K562 (cell line): ENCODE measurements around the gene STK25. TPM values are rescaled to one million over a fixed set of nuclear protein-coding genes. Genes with fewer than 3 reads are reported as not detected.

Experiments used
- ATAC-seq: fragments of 200-7000 bp; cut with Tn5 transposase; 3 replicates; pipeline ENCODE4 v1.9.1; 2020; ENCODE audit warnings: moderate library complexity
- BruUV-seq: library from RNA; stranded (reverse); fragments of 400-500 nt; replicated peaks from 2 replicates; lab custom pipeline; 2021; lab: Mats Ljungman, UMichigan
- CTCF ChIA-PET: fragments of 300-600 bp; formaldehyde crosslinking; extraction: SDS; loops from one replicate; lab custom pipeline; 2021; ENCODE audit warnings: low intra/inter-chr PET ratio; lab: Yijun Ruan, JAX
- POLR2A ChIA-PET: fragments of 300-600, 350-650 bp; sonication (Branson Sonifier 250); formaldehyde crosslinking; extraction: SDS; loops from one replicate; lab custom pipeline; 2021; ENCODE audit warnings: antibody characterized with exemption, inconsistent platforms; lab: Yijun Ruan, JAX
- DNase-seq, 4 experiments: peaks; one replicate each; pipeline versions ENCODE4 v3.0.0 to v3.0.0-alpha.2; 2011 to 2018; ENCODE audit warnings: low spot score in 3 of 4, mixed read lengths in 3 of 4; ENCODE audit errors: extremely low read depth in 1 of 4
- FAIRE-seq: peaks from 2 replicates; lab custom pipeline; 2011; peaks lifted over from hg19 to GRCh38; lab: Jason Lieb, UNC
- H2AFZ ChIP-seq: 2 replicates; pipeline ENCODE4 v1.6.0; 2011; ENCODE audit warnings: low read depth, low read length, control low read depth, inconsistent platforms
- H3K27ac ChIP-seq: fragments of 200-600 bp; 3 replicates; pipeline ENCODE4 v1.8.0; 2011; ENCODE audit warnings: low read depth, mild to moderate bottlenecking, control low read depth, inconsistent platforms, low read length, moderate library complexity, mixed read lengths; ENCODE audit errors: extremely low read depth
- H3K27me3 ChIP-seq, 2 experiments: fragments of 300-600 bp in 1 of 2; 2 replicates in 1 of 2; 3 replicates in 1 of 2; pipeline versions ENCODE4 v1.6.0 to v1.8.0; 2011; ENCODE audit warnings: inconsistent platforms in 2 of 2, low read length in 2 of 2, mild to moderate bottlenecking in 1 of 2, mixed read lengths in 1 of 2, moderate library complexity in 1 of 2; ENCODE audit not compliant: control insufficient read depth in 2 of 2, insufficient read depth in 2 of 2
- H3K36me3 ChIP-seq: fragments of 300-600 bp; 3 replicates; pipeline ENCODE4 v1.8.0; 2011; ENCODE audit warnings: mild to moderate bottlenecking, low read length, inconsistent platforms; ENCODE audit not compliant: control insufficient read depth, insufficient read depth
- H3K4me1 ChIP-seq, 2 experiments: fragments of 200-600 bp in 1 of 2; replicated peaks in 1 of 2; 2 replicates in 1 of 2; 3 replicates in 1 of 2; pipeline versions ENCODE4 v1.5.1 to v1.8.0; 2011; ENCODE audit warnings: inconsistent platforms in 2 of 2, low read length in 2 of 2, mild to moderate bottlenecking in 1 of 2, mixed read lengths in 1 of 2, moderate library complexity in 1 of 2; ENCODE audit not compliant: control insufficient read depth in 2 of 2, insufficient read depth in 2 of 2
- H3K4me2 ChIP-seq: 2 replicates; pipeline ENCODE4 v1.6.1; 2011; ENCODE audit warnings: low read length, control low read depth, inconsistent platforms, mixed read lengths; ENCODE audit not compliant: insufficient read depth
- H3K4me3 ChIP-seq: fragments of 200-600 bp; sonication (generic), shearing (Covaris generic); 2 replicates; pipeline ENCODE4 v1.5.1; 2016; ENCODE audit warnings: control low read depth, inconsistent platforms
- H3K79me2 ChIP-seq: fragments of 200-600 bp; 3 replicates; pipeline ENCODE4 v1.8.0; 2011; ENCODE audit warnings: low read length, inconsistent platforms; ENCODE audit not compliant: control insufficient read depth, insufficient read depth
- H3K9ac ChIP-seq, 2 experiments: 2 replicates each; pipeline versions ENCODE4 v1.6.0 to v1.6.1; 2011; ENCODE audit warnings: low read depth in 2 of 2, low read length in 2 of 2, control low read depth in 1 of 2, inconsistent platforms in 1 of 2, mild to moderate bottlenecking in 1 of 2, mixed read lengths in 1 of 2; ENCODE audit not compliant: insufficient read depth in 1 of 2
- H3K9me1 ChIP-seq: one replicate; pipeline ENCODE4 v1.6.0; 2011; ENCODE audit warnings: inconsistent platforms, mild to moderate bottlenecking, low read length, moderate library complexity; ENCODE audit not compliant: control insufficient read depth, insufficient read depth
- H3K9me3 ChIP-seq: replicated peaks from 2 replicates; pipeline ENCODE4 v1.5.1; 2011; ENCODE audit warnings: low read depth, low read length, inconsistent platforms; ENCODE audit not compliant: control insufficient read depth, insufficient read depth
- H4K20me1 ChIP-seq: replicated peaks from 2 replicates; pipeline ENCODE4 v1.6.1; 2011; ENCODE audit warnings: low read length, inconsistent platforms, mixed read lengths; ENCODE audit not compliant: control insufficient read depth, insufficient read depth
- E2F3 ChIP-seq: fragments of 250-450 bp; sonication (Bioruptor Pico); IDR thresholded peaks from 2 replicates; pipeline ENCODE4 v1.4.0; 2020; ENCODE audit warnings: mild to moderate bottlenecking
- E2F6 ChIP-seq, 2 experiments: IDR thresholded peaks; 2 replicates each; pipeline ENCODE4 v1.6.1; 2011; ENCODE audit warnings: borderline replicate concordance in 1 of 2, control low read depth in 1 of 2, low read depth in 1 of 2, low read length in 1 of 2, mild to moderate bottlenecking in 1 of 2, mixed read lengths in 1 of 2, moderate library complexity in 1 of 2; ENCODE audit not compliant: insufficient read depth in 1 of 2, insufficient read length in 1 of 2, poor library complexity in 1 of 2, severe bottlenecking in 1 of 2; ENCODE audit errors: extremely low read depth in 1 of 2
- E4F1 ChIP-seq: fragments of 250-450 bp; sonication (Bioruptor Pico); IDR thresholded peaks from 2 replicates; pipeline ENCODE4 v1.5.0; 2021; ENCODE audit warnings: mild to moderate bottlenecking, borderline replicate concordance
- FOXA1 ChIP-seq: fragments of 450-650 bp; IDR thresholded peaks from 2 replicates; pipeline ENCODE4 v1.6.1; 2016; ENCODE audit warnings: mild to moderate bottlenecking, borderline replicate concordance
- HNRNPL ChIP-seq: fragments of 200-400 bp; formaldehyde crosslinking; IDR thresholded peaks from 2 replicates; pipeline ENCODE4 v1.6.1; 2017; ENCODE audit warnings: low read depth, mild to moderate bottlenecking, low read length
- ILK ChIP-seq: fragments of 450-650 bp; IDR thresholded peaks from 2 replicates; pipeline ENCODE4 v1.6.1; 2016; ENCODE audit warnings: missing genetic modification characterization, low read depth, mild to moderate bottlenecking, missing compliant biosample characterization, moderate library complexity, borderline replicate concordance
- KLF16 ChIP-seq: IDR thresholded peaks from 2 replicates; pipeline ENCODE4 v1.6.1; 2016; ENCODE audit warnings: antibody characterized with exemption
- NCOA2 ChIP-seq, 2 experiments: fragments of 450-650 bp; IDR thresholded peaks; 2 replicates each; pipeline ENCODE4 v1.6.1; 2018; ENCODE audit warnings: mild to moderate bottlenecking in 2 of 2, moderate library complexity in 1 of 2; ENCODE audit not compliant: partially characterized antibody in 2 of 2
- NCOR1 ChIP-seq: fragments of 450-650 bp; IDR thresholded peaks from 2 replicates; pipeline ENCODE4 v1.6.1; 2016; ENCODE audit warnings: mild to moderate bottlenecking, moderate library complexity
- SAP30 ChIP-seq: fragments of 200-600 bp; sonication (generic); IDR thresholded peaks from 2 replicates; pipeline ENCODE4 v1.6.1; 2012; ENCODE audit warnings: borderline replicate concordance, low read depth, mild to moderate bottlenecking, moderate library complexity, low read length, control low read depth, inconsistent platforms; ENCODE audit not compliant: insufficient read depth, poor library complexity, severe bottlenecking
- SRSF3 ChIP-seq: fragments of 200-400 bp; formaldehyde crosslinking; IDR thresholded peaks from 2 replicates; pipeline ENCODE4 v1.6.1; 2016; ENCODE audit warnings: mild to moderate bottlenecking, low read length, moderate library complexity; ENCODE audit not compliant: insufficient read depth
- TCF7 ChIP-seq: sonication (generic); IDR thresholded peaks from 2 replicates; pipeline ENCODE4 v1.6.1; 2016; ENCODE audit warnings: antibody characterized with exemption, borderline replicate concordance
- ZNF174 ChIP-seq: fragments of 250-450 bp; sonication (Bioruptor Pico); IDR thresholded peaks from 2 replicates; pipeline ENCODE4 v1.4.0; 2020; ENCODE audit warnings: mild to moderate bottlenecking
- ZNF3 ChIP-seq: fragments of 250-450 bp; sonication (Bioruptor Pico); IDR thresholded peaks from 2 replicates; pipeline ENCODE4 v1.5.0; 2021; ENCODE audit warnings: mild to moderate bottlenecking, moderate library complexity
- ZNF75A ChIP-seq: fragments of 450-650 bp; formaldehyde crosslinking; IDR thresholded peaks from 2 replicates; pipeline ENCODE4 v1.4.0; 2020; ENCODE audit warnings: mild to moderate bottlenecking
- WGBS: fragments of 100-300 bp; shearing (Covaris generic); methylation state at CpG from one replicate; pipeline ENCODE4 v1.1.6; 2016; ENCODE audit warnings: low coverage, mixed read lengths; ENCODE audit not compliant: insufficient coverage; ENCODE audit errors: missing lambda C conversion rate; 5-methylcytosine and 5-hydroxymethylcytosine counted together
- in situ Hi-C: fragments of 300-500 bp; cut with MboI; formaldehyde crosslinking; loops from 4 replicates; pipeline ENCODE4 v1.15.0; 2018; ENCODE audit warnings: inconsistent platforms, mixed read lengths
- intact Hi-C: fragments of 100-400 bp; cut with micrococcal nuclease; formaldehyde crosslinking; loops from 2 replicates; pipeline ENCODE4 v1.14.2; 2022
- polyA plus RNA-seq, 8 experiments: library from polyadenylated mRNA; depleted of rRNA in 4 of 8; stranded (reverse) in 5 of 8; unstranded in 3 of 8; fragments of >200 nt; fragmentation: Nextera tagmentation in 2 of 8; fragmentation: Illumina TruSeq in 1 of 8; extraction: Ambion mirVana in 2 of 8; extraction: Trizol in 1 of 8; gene quantifications; 2 replicates each; pipeline versions ENCODE4 v1.2.1 to v1.2.3, GENCODE V29; 2011 to 2014; ENCODE audit warnings: inconsistent platforms in 1 of 8, missing spikeins in 1 of 8
- total RNA-seq, 7 experiments: library from RNA; depleted of rRNA in 6 of 7; stranded (reverse); fragments of >200 nt in 6 of 7; fragmentation: Illumina TruSeq in 2 of 7; extraction: Trizol in 2 of 7; gene quantifications; 2 replicates each; pipeline versions ENCODE4 v1.2.1 to v1.2.3, GENCODE V29; 2011 to 2021; ENCODE audit warnings: low replicate concordance in 1 of 7
- TF ChIP-seq, protein P1 (sequence below): fragments of 200-800 bp; sonication (Bioruptor generic); IDR thresholded peaks from 2 replicates; pipeline ENCODE4 v1.6.1; 2017; ENCODE audit warnings: missing genetic modification characterization, missing compliant biosample characterization

Gene STK25
- total and polyA plus RNA-seq, 9 of the 15 experiments (the other 6 are each of a cell fraction or from before 2014, with no cell fraction given) = 5.4 to 177 (median 116) TPM

- Histone ChIP-seq H3K27ac (no peak overlapping the region), H3K27me3 (no peaks in the 10 kb centered on the region), H3K79me2 (no peaks in the 10 kb centered on the region; the same call in 2 of the 3 replicates), H3K4me1 (peaks cover 0 to 12% of the 10 kb centered on the region in 2 experiments; a peak in 1 of 5 replicates), H2AFZ (no peak overlapping the region), H3K4me2 (no peak overlapping the region), H3K9me3 (no peaks in the 10 kb centered on the region), H4K20me1 (no peaks in the 10 kb centered on the region), H3K9me1 (no peaks in the 10 kb centered on the region), H3K4me3 (no peak overlapping the region), H3K36me3 (peaks cover 85% of the 10 kb centered on the region; the same call in 2 of the 3 replicates), H3K9ac (no peak overlapping the region)
- ATAC-seq (no peak), DNase-seq (no peak), FAIRE-seq (no peak)
- no TSS peak for BruUV-seq
- TF ChIP-seq ZNF3 (no peak), NCOA2 (IDR thresholded peaks at IDR 0.05; ENCODE audit: partially characterized antibody in 2 of 2) (no peak), KLF16 (no peak), SAP30 (no peak), SRSF3 (no peak), ZNF75A (CRISPR knock-in tag) (no peak), ILK (tag) (no peak), TCF7 (no peak), FOXA1 (no peak), HNRNPL (no peak), E4F1 (CRISPR knock-in tag) (no peak), NCOR1 (no peak), ZNF174 (CRISPR knock-in tag) (no peak), E2F3 (CRISPR knock-in tag) (no peak), E2F6 (IDR thresholded peaks at IDR 0.05; ENCODE audit: borderline replicate concordance in 1 of 2, extremely low read depth in 1 of 2, insufficient read depth in 1 of 2, insufficient read length in 1 of 2, low read depth in 1 of 2, low read length in 1 of 2, poor library complexity in 1 of 2, severe bottlenecking in 1 of 2) (no peak)
- TF ChIP-seq, protein P1, sequence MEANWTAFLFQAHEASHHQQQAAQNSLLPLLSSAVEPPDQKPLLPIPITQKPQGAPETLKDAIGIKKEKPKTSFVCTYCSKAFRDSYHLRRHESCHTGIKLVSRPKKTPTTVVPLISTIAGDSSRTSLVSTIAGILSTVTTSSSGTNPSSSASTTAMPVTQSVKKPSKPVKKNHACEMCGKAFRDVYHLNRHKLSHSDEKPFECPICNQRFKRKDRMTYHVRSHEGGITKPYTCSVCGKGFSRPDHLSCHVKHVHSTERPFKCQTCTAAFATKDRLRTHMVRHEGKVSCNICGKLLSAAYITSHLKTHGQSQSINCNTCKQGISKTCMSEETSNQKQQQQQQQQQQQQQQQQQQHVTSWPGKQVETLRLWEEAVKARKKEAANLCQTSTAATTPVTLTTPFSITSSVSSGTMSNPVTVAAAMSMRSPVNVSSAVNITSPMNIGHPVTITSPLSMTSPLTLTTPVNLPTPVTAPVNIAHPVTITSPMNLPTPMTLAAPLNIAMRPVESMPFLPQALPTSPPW (CRISPR knock-in tag) = no peak
- CTCF ChIA-PET = no interaction called here
- intact Hi-C loops (no loop called here), in situ Hi-C loops (no loop called here)
- WGBS = 91% methylated on average over 19 of the region's 29 CpGs
- POLR2A ChIA-PET = no interaction called here
Observed at GRCh38 chr2:241496904-241497877, 11.2 kb downstream of the STK25 start.
